HG02623 (cell line): ENCODE data around the gene MAP2K4.

ENCODE experiments used
- ATAC-seq: cut with Tn5 transposase; IDR thresholded peaks from one replicate; pipeline ENCODE4 v1.9.1; 2021; ENCODE audit warnings: moderate library complexity; ENCODE audit not compliant: unreplicated experiment

The MAP2K4 gene

DNA sequence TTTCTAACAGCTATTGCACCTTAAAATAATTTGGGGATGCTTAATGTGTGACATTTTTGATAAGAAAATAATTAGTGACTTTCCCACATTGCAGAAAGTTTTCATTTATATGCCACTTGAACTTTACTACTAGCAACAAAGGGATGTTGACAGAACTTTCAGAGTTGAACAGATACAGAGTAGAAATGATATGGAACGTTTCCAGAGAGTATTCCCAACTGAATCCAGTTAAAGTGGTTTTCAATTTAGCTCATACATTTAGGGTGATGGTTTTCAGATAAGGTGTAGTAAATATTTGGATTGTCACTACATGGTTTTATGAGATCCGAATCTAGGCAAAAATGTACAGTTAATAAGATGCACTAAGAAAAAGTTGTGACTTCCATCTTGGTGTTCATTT, 17.3 kb downstream of the MAP2K4 start:
- no peak for ATAC-seq

DNA sequence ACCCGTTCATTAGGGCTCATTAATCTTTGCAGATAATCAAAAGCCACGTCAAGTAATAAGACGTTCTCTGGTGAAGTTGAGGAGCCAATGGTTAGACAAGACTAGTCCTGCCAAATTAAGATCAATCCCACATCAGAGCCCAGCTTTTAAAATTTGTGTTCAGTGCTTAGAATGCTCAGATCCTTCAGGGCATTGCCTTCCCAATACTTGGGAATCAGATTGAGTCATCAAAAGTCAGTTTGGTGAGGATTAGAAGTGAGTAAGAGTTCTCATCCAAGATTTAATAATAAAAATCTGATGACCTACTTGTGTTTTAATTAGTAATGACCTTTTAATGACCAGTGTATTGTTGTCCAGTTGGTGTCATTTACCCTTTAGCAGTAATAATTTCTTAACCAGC, 19.8 kb downstream of the MAP2K4 start:
- no peak for ATAC-seq

DNA sequence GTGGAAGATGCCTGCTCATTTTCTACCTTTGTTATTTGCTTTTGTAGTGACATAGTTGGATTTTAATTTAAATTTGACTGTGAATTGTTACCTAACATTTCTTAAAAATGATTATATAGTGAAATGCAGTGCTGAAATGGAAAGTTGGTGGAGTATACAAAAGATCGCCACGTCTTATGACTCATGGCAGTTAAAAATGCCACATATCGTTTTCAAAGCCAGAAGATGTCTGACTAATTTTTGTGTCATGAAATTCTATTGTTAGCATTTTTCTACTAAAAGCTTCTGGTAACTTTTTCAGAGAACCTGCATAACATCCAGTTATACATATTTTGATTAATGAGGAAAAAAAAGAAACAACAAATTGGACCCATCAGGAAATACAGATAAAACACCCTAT, 20.6 kb downstream of the MAP2K4 start:
- ATAC-seq: no peak

DNA sequence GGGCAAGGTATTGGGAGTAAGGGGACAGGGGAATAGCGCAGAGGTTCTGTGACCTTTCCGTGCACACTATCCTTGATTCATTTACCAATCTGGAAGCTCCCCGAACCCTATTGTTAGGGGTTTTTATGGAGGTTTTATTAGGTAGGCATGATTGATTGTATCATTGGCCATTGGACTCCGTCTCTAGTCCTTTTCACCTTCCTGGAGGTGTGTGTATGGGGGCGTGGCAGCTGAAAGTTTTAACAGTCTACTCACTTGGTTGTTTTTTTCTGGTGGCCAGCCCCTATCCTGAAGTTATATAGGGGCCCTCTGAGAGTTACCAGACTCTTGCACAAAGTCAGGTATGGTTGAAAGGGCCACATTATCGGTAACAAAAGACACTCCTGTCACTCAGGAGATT, 23.0 kb downstream of the MAP2K4 start:
- ATAC-seq: no peak

DNA sequence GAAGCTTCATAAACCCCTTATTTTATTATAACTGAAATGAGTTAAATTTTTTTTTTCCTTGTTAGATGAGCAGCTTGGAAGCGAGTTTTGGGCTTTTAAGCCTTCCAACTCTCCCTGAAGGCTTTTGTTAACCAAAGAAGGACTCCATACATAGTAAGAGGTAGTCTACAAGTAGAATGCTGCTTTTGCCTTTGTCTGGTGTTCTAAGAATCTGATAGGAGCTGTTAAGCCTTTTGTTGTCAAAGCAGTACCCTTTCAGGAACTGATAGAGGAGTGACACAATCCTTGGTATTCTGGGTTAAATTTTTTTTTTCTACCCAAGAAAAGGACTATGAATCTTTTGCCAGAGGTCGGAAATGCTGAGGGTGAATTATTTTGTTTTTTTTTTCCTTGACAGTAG, 26.1 kb downstream of the MAP2K4 start:
- no peak for ATAC-seq

DNA sequence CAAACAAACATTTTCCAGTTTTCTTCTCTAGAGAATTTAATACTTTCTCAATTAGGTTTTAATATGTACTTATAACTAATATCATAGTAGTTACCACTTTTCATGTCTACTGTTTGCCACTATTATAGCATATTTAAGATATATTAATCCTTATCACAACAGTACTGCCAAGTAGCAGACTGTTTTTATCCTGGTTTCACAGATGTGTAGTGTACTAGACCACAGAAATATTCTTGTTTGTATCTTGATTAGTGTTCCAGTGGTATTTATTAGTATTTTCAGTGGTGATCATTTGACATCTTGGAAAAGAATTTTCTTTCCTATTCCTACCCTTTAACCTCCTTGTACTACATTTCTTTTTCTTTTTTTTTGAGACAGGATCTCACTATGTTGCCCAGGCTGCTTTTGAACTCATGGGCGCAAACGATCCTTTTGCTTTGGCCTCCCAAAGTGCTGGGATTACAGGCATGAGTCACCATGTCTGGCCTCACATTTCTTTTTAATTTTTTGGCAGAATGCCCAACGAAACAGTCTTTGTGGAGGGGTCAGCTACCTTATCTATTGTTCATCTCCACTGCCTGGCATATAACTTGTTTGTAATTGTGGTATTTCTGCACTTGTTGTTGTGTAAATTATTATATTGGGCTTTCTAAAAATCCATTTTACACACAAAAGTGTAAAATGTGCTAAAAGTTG, 27.2 kb downstream of the MAP2K4 start:
- ATAC-seq: no peak

DNA sequence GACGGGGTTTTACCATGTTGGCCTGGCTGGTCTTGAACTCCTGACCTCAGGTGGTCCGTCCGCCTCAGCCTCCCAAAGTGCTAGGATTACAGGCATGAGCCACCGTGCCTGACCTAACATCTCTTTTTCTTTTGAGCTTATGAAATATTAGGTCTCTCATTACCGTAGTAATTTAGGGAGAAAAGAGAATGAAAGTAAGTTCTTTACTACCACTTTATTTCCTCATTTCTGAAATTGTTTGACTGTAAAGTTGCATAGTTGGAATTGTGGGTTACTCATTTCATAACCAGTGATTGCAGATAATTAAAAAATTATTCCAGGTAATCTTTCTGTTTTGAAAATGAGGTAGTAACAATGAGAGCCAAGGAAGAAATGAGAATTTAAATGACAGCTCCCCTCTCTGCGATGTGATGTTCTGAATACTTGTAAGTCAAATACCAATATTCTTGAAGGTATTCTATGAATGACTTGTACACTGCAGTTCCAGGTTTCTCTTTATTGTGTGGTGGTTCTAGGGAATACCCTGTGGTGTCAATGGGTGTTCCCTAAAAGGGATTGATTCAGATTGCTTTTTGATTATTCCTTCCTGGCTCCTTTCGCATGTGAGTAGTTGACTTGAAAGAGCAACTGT, 28.3 kb downstream of the MAP2K4 start:
- ATAC-seq: no peak

DNA sequence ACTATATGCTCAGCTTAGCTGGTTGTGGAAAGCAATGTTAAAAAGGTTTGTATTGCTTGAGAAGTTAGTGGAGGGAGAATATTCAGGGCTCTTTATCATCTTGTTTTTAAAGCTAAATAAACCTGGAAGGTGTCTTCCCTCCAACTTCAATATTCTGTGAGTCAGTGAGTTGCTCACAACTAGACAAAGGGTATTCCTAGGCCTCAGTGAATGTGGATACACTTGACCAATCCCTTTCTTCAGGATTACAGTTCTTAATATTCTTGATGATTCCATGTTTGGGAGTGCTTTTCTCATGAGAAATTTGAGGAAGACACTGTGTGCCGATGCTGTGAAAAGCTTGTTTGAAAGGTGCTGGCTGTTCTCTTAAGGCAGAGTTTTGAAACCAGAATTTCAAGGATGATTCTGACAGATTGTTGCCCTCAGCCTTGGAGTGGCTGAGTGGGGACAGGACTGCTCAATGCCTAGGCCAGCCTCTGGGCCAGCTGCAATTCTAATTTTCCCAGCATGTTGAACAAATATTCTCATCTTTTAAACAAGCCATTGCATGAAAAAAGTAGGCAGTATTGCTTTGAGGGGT, 30.1 kb downstream of the MAP2K4 start:
- no peak for ATAC-seq

DNA sequence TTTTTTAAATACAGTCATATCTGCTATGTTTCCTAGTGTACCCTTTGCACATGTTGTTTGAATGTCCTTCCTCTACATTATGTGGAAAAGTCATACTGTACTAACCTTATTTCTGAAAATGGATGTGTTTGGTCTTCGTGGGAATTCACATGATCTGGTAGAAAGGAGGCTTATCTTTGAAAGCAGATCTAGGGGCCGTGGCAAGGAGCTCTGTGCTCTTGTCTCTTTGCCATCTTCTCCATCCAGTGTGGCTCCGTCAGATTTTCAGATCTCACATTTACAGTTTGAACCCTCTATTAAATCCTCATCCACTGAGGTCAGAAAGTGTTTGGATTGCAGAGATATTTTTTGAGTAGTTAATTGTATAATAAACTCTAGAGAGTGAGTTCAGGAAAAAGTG, 32.9 kb downstream of the MAP2K4 start:
- no peak for ATAC-seq

DNA sequence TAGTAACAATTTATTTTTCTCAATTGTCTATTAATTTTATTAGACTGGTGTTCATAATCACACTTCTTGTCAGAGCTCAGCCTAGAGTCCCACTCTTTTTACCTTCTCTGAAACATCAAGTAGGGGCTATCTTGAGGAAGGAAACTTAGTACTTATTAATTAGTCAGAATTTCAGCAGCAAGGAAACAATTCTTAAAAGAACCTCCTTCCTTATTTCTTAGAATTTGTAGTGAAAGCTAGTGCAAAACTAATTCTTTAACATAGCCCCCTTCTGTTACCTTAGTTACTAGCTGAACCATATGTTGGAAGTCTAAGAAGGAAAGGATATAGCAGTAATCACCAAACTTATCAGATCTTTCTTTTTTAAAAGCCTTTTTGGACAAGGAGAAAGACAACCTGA, 35.2 kb downstream of the MAP2K4 start:
- no peak for ATAC-seq

DNA sequence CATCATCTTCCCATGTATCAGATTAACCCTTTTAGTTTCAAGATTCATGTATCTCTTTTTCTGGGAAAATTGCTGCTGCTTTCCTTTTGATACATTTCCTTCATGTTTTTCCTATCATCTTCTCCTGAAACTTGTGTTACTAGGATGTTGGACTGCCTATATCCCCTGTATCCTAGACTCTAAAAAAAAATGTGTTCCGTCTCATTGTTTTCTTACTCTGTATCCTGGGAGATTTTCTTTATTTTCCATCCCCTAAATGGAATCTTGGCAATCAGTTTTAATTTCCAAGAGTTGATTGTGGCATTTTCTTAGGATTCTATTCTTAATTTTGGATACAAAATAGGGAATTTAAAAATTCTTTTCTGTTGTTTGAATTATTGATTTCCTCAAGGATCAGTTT, 36.8 kb downstream of the MAP2K4 start:
- ATAC-seq: no peak

DNA sequence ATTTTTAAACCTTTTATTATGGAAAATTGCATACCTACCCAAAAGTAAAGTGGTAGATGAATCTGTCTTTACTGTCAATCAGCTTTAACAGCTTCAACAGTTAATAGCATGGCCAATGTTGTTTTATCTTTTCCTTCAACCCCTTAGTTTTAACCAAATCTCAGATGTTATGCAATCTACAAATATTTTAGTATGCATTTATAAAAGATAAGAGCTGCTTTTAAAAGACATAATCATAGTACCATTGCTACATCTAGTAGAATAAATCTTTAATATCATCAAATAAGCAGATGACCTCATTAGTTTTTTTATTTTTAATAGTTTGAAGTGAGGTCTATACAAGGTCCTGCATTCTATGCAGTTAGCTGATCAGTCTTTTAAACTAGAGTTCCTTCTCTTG, 37.9 kb downstream of the MAP2K4 start:
- ATAC-seq: no peak

DNA sequence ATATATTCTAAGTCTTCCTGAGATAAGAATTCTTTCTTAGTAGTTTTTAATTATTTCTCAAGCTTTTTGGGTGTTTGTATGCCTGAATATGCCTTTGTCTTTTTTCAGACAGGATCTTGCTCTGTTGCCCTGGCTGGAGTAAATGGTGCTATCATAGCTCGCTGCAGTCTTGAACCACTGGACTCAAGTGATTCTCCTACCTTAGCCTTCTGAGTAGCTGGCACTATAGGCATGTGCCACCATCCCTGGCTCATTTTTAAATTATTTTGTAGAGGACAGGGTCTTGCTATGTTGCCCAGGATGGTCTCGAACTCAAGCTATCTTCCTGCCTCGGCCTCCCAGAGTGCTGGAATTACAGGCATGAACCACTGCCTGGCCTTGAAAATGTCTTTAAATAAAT, 41.6 kb downstream of the MAP2K4 start:
- no peak for ATAC-seq

DNA sequence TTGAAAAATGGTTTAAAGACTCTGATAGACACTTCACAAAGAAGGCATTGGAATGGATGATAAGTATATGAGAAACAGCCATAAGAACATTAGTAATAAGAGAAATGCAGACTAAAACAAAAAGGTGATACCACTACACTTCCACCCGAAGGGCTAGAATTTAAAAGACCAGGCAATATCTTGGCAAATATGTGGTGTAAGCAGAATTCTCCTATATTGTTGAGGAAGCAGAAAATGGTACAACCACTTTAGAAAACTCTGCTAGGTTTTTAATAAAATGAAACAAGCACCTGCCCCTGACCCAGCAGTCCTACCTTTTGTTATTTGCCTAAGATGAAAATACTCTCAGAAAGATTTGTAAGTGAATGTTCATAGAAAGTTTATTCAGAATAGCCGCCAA, 43.7 kb downstream of the MAP2K4 start:
- no peak for ATAC-seq

DNA sequence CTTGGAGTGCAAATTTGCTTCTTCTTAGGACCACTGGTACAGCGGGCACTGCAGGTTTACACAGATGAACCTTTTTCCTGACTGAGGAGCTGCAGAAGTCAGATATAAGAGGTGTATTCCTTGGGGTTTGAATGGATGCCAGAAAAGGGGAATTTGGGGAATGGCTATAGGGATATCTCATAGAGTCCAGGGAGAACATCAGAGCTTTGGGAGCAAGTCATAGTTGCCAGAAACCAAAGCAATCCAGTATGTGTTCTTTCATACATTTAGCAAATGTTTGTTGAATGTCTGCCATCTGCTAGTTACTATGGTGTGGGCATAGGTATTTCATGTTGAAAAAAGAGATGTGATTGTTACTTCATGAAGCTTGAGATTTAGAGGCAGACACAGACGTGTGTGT, 46.8 kb downstream of the MAP2K4 start:
- ATAC-seq: no peak

DNA sequence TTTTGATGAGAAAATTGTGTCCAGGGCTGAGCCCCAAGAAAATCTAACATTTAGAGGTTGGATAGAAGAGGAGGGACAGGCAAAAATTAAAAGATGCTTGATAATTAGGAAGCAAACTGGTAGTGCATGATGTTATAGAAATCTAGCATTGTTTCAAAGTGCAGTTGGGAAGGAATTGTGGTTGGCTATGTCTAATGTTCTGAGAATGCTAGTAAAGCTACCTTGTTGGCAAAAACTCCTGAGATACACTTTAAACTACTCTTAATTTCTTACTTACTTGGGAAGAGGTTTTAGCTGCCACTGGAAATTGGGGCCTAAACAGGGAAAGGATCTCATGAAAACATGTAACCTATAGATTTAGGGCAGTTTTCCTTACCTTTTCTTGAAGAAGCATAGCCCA, 48.3 kb downstream of the MAP2K4 start:
- no peak for ATAC-seq

DNA sequence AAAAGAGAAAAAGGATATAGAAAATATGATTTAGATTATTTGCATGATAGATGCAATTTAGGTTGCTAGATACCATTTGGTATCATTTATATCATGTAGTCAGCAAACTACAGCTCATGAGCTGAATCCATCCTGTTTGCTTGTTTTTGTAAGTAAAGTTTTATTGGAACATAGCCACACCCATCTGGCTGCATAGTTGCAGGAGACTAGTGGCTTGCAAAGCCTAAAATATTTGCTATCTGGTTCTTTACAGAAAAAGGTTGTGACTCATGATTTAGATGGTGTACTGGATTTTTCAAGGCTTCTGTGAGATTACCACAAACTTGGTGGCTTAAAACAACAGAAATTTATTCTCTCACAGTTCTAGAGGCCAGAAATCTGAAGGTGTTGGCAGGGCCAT, 49.9 kb downstream of the MAP2K4 start:
- ATAC-seq: no peak

DNA sequence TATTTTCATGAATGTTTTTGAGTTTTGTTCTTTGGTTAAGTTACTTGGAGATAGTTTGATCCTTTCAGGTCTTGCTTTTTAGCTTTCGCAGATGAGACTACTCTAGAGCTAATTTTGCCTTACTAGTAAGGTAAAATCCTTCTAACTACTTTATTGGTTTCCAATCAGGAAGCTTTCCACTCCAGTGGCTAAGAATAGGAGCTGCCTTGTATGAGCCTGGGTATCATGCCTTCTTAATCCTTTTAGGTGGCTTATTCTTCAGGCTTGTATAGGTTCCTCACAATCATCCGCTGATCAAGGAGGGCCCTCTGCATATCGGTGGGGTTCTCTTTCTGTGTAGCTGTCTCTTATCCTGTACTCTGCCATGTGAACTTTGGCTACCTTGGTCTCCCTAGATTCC, 53.7 kb downstream of the MAP2K4 start:
- no peak for ATAC-seq

DNA sequence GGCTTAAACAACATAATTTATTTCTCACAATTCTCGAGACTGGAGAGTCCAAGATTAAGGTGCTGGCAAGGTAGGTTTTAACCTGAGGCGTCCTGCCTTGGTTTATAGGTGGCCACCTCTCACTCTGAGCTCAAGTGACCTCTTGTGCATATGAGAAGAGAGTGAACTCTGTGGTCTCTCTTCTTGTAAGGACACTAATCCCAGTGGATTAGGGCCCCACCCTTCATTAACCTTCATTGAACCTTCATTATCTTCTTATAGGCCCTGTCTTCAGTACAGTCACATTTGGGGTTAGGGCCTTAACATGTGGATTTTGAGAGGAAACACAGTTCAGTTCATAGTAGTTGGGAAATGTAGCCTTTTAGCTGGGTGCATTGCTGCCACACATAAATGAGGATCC, 57.1 kb downstream of the MAP2K4 start:
- ATAC-seq: no peak

DNA sequence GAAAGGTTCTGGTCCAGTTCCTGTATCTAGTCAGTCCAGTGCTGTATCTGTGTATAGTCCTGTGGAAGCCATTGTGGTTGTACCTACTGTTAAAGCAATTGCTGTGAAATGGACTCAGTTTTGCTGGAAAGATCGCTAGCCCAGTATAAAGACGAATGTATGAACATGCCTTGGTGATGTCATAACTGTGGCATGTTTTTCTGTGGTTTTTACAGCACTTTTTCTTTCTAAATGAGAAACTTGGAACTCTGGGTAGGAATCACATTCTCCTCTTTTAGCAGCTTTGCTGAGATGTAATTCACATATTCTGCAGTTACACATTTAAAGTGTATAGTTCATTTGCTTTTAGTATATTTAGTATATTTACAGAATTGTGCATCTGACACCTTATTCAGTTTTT, 58.1 kb downstream of the MAP2K4 start:
- no peak for ATAC-seq

DNA sequence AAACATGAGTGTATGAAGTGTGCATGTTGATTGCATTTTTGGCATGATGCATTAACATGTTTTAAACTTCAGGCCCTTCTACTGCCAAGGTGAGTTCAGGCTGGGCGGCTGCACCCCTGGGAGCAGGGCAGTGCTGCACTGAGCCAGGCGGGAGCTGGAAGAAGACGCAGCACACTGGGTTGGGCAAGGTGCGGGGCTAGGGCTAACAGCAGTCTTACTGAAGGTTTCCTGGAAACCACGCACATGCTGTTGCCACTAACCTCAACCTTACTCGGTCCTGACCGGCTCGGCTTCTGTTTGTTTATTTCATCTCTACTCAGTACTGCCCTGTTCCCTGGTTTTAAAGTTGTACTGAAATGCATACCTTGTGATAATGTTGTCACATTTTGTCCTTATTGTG, 61.0 kb downstream of the MAP2K4 start:
- ATAC-seq: no peak

DNA sequence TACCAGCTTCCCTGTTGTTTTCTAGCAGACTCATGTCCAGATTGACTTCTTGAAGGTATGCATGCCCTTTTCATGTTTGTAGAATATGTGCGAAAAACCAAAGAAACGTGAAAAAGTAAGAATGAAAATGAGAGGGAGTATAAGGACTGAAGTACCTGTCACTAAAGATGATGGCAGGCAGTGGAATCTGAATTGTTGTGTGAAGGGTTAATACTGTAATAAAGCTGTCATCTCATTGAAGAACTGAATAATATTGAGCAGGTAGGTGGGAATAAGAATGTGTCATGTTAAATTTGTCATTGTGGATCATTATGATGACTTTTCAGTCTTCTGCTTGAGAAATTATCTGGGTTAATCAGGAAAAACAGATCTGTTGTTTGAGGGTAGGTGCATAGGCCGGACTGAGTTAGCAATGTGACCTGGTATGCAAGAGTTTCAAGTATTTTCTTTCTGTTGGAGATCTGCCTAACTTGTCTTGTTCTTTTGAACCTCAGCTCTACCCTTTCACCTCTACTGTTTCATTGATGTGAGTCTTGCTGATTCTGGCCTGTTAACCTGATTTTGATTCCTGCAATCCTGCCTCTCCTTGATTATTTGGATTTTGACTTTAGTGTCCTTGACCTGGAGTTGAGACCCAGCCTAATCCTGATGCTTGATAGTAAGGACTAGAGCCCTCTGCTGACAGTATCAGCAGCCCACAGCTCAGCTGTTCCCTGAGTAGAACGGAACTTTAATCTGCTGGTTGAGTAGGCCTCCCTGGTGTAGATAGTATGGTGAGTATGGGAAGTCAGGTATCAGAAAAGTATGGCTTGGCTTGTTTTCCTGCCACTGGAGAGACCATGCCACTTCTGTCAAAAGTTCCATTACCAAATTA, 64.6 kb downstream of the MAP2K4 start:
- ATAC-seq: no peak
